ENCODE data around the gene SUGP2.

- TF ChIP-seq CTCF (IDR thresholded peaks at IDR 0.05): no peak
- TF ChIP-seq POLR2AphosphoS5 (IDR thresholded peaks at IDR 0.05; ENCODE audit: low read depth, low read length): no peak
- no peak for TF ChIP-seq REST (IDR thresholded peaks at IDR 0.05; ENCODE audit: insufficient read depth in 1 of 2, low read depth in 2 of 2, low read length in 1 of 2)
These were observed 79.2 kb downstream of the SUGP2 start for GRCh38 chr19:18954094-18954493.
